ENCODE measurements around the gene CEP19. TPM values are rescaled to one million over a fixed set of nuclear protein-coding genes. Genes with fewer than 3 reads are reported as not detected.

The CEP19 gene
- total RNA-seq, 1 experiment from 2014 or later, result 7.1 TPM

DNA sequence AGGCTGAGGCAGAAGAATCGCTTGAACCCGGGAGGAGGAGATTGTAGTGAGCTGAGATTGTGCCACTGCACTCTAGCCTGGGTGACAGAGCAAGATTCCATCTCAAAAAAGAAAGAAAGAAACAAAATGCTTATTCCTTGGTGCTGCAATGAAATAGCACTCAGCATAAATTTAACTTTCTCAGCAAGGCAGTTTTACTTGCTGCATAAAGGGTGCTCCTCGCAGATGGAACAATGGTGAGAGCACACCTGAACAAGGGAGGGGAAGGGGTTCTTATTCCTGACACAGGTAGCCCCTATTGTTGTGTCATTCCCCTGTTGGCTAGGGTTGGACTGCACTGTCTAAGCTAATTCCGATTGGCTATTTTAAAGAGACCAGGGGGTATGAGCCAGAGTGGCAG is 44.7 kb upstream of the CEP19 start:
- BruUV-seq (replicated peaks), result no TSS peak
- no peak for ATAC-seq
- ChIA-PET CTCF (no interaction called here), POLR2A (no interaction called here)
- no peaks in the 10 kb centered on the region for H3K27me3 ChIP-seq (ENCODE audit: control insufficient read depth, insufficient read depth, low read length)
- no peak overlapping the region for H3K27ac ChIP-seq (ENCODE audit: low read length)
- no peak overlapping the region for H3K4me3 ChIP-seq (ENCODE audit: low read depth in 2 of 2, low read length in 2 of 2)
- H3K36me3 ChIP-seq (ENCODE audit: control insufficient read depth, insufficient read depth, low read length), result peaks cover 4% of the 10 kb centered on the region; the same call in 1 of the 2 replicates
- TF ChIP-seq TCF7L2 (IDR thresholded peaks at IDR 0.05; ENCODE audit: low read depth, low read length) (no peak), POLR2AphosphoS5 (IDR thresholded peaks at IDR 0.05; ENCODE audit: low read depth, low read length) (no peak), SIN3A (IDR thresholded peaks at IDR 0.05; ENCODE audit: borderline replicate concordance, insufficient read depth, low read depth, low read length) (no peak)
- TF ChIP-seq, protein P1, sequence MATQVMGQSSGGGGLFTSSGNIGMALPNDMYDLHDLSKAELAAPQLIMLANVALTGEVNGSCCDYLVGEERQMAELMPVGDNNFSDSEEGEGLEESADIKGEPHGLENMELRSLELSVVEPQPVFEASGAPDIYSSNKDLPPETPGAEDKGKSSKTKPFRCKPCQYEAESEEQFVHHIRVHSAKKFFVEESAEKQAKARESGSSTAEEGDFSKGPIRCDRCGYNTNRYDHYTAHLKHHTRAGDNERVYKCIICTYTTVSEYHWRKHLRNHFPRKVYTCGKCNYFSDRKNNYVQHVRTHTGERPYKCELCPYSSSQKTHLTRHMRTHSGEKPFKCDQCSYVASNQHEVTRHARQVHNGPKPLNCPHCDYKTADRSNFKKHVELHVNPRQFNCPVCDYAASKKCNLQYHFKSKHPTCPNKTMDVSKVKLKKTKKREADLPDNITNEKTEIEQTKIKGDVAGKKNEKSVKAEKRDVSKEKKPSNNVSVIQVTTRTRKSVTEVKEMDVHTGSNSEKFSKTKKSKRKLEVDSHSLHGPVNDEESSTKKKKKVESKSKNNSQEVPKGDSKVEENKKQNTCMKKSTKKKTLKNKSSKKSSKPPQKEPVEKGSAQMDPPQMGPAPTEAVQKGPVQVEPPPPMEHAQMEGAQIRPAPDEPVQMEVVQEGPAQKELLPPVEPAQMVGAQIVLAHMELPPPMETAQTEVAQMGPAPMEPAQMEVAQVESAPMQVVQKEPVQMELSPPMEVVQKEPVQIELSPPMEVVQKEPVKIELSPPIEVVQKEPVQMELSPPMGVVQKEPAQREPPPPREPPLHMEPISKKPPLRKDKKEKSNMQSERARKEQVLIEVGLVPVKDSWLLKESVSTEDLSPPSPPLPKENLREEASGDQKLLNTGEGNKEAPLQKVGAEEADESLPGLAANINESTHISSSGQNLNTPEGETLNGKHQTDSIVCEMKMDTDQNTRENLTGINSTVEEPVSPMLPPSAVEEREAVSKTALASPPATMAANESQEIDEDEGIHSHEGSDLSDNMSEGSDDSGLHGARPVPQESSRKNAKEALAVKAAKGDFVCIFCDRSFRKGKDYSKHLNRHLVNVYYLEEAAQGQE (IDR thresholded peaks at IDR 0.05; ENCODE audit: insufficient read depth in 1 of 2, low read depth in 2 of 2, low read length in 1 of 2), result no peak
- TF ChIP-seq, protein P2, sequence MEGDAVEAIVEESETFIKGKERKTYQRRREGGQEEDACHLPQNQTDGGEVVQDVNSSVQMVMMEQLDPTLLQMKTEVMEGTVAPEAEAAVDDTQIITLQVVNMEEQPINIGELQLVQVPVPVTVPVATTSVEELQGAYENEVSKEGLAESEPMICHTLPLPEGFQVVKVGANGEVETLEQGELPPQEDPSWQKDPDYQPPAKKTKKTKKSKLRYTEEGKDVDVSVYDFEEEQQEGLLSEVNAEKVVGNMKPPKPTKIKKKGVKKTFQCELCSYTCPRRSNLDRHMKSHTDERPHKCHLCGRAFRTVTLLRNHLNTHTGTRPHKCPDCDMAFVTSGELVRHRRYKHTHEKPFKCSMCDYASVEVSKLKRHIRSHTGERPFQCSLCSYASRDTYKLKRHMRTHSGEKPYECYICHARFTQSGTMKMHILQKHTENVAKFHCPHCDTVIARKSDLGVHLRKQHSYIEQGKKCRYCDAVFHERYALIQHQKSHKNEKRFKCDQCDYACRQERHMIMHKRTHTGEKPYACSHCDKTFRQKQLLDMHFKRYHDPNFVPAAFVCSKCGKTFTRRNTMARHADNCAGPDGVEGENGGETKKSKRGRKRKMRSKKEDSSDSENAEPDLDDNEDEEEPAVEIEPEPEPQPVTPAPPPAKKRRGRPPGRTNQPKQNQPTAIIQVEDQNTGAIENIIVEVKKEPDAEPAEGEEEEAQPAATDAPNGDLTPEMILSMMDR (IDR thresholded peaks at IDR 0.05), result no peak
- H3K9me3 ChIP-seq (ENCODE audit: control insufficient read depth, insufficient read depth, low read depth, low read length), result peaks cover 8% of the 10 kb centered on the region; the same call in 1 of the 2 replicates
- DNase-seq (ENCODE audit: low read depth, low spot score), result no peak
- peaks cover 18% of the 10 kb centered on the region; the same call in 1 of the 2 replicates for H3K4me1 ChIP-seq (ENCODE audit: control insufficient read depth, insufficient read depth, low read length)
- intact Hi-C loops (cut with micrococcal nuclease; ENCODE audit: unreplicated experiment), result no loop called here
- in situ Hi-C loops (cut with HindIII; ENCODE audit: low pct_unique_long_range_greater_than_20kb, low sequenced_read_pairs), result no loop called here

DNA sequence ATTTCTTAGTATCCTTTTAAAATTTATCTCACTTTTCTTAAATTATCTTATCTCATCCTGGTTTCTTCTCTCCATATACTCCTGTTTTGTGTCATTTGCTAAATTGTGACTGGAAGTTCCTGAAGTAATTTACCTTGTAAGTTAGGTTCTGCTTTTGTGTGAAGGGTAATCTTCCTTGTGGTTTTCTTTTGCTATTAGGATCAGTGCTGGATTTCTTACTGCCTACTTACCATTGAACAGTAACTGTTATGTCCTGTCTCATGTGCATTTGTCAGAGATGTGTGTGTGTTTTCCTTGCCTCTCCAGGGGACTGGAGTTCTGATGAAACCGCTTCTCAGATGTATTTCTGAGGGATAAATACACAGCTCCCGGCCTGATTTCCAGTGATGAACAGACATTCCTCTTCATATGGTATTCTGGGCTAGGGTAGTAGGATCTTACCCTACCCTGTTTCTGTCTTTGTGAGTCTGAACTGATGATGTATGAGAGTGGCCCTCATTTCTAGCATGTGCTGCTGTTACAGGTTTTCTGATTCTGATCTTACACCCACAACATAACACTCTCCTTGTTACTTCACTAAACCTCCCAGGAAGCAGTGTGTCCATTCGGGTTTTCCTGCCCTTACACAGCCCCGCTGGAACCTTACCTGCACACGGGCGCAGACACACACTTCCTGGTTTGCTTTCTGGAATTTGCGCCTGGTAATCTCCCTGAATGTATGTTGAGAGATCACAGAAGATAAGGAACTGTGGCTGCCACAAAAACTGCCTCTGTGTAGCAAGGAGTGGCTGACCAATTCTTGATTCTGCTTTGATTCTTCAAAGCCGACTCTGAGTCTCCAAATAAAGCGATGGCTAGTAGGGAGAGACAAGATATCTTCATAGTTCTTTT is 42.3 kb upstream of the CEP19 start:
- intact Hi-C loops (cut with micrococcal nuclease; ENCODE audit: unreplicated experiment) (no loop called here), in situ Hi-C loops (cut with HindIII; ENCODE audit: low pct_unique_long_range_greater_than_20kb, low sequenced_read_pairs) (no loop called here)
- no peaks in the 10 kb centered on the region for H3K27me3 ChIP-seq (ENCODE audit: control insufficient read depth, insufficient read depth, low read length)
- peaks cover 18% of the 10 kb centered on the region; the same call in 1 of the 2 replicates for H3K4me1 ChIP-seq (ENCODE audit: control insufficient read depth, insufficient read depth, low read length)
- ATAC-seq (no peak; the same call in 1 of the 2 replicates), DNase-seq (ENCODE audit: low read depth, low spot score) (no peak)
- ChIA-PET CTCF (no interaction called here), POLR2A (no interaction called here)
- H3K9me3 ChIP-seq (ENCODE audit: control insufficient read depth, insufficient read depth, low read depth, low read length), result peaks cover 8% of the 10 kb centered on the region; the same call in 1 of the 2 replicates
- TF ChIP-seq POLR2AphosphoS5 (IDR thresholded peaks at IDR 0.05; ENCODE audit: low read depth, low read length) (0 out of 2 replicates have a peak, but pooled peaks have one; percentile 33), SIN3A (IDR thresholded peaks at IDR 0.05; ENCODE audit: borderline replicate concordance, insufficient read depth, low read depth, low read length) (no peak)
- no TSS peak for BruUV-seq (replicated peaks)
- H3K36me3 ChIP-seq (ENCODE audit: control insufficient read depth, insufficient read depth, low read length), result peaks cover 4% of the 10 kb centered on the region; the same call in 1 of the 2 replicates
- H3K27ac ChIP-seq (ENCODE audit: low read length), result peak overlapping the region; percentile 18
- no peak overlapping the region for H3K4me3 ChIP-seq (ENCODE audit: low read depth in 2 of 2, low read length in 2 of 2)
